MV-4-11 (cell line): Measurements from ENCODE around the gene UBE2QL1.

Experiments
- DNase-seq: peaks from one replicate; lab custom pipeline; 2025; lab: John Stamatoyannopoulos, UW

UBE2QL1 gene

DNA sequence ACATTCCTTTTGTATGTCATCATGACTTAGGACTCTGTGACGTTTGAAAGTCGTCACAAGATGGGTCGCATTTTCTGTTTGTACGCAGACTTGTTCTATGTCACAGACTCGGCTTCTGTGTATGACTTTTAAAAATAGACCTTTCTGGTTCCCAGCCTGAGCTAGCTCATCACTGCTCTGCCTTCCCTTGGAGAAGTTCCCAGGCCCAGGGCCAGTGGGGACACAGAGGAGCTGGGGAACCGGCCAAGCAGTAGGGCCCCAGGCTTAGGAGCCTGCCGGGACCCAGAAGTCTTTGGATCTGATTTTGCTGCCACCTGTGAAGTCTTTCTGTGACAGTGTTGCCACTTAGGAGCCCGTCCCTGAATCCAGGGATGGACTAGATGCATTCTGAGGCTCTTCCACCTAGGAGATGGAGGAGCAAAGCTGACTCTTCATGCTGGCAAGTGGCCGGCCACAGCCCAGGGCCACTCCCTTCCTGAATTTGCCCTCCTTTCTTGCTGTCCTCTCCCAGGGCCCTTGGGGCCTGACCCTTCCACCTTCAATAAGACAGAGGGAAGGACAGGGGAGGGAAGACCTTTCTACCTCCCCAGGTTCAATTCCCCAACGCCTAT, 18.1 kb upstream of the UBE2QL1 start:
- DNase-seq = no peak

GRCh38 chr5:6431214-6432195, 17.2 kb upstream of the UBE2QL1 start:
- no peak for DNase-seq

GRCh38 chr5:6432206-6432605, 16.5 kb upstream of the UBE2QL1 start:
- DNase-seq = no peak

- no peak for DNase-seq
Measured at GRCh38 chr5:6434731-6435130, 13.9 kb upstream of the UBE2QL1 start.

- DNase-seq = no peak
Measured at GRCh38 chr5:6435356-6435755, 13.3 kb upstream of the UBE2QL1 start.

DNA sequence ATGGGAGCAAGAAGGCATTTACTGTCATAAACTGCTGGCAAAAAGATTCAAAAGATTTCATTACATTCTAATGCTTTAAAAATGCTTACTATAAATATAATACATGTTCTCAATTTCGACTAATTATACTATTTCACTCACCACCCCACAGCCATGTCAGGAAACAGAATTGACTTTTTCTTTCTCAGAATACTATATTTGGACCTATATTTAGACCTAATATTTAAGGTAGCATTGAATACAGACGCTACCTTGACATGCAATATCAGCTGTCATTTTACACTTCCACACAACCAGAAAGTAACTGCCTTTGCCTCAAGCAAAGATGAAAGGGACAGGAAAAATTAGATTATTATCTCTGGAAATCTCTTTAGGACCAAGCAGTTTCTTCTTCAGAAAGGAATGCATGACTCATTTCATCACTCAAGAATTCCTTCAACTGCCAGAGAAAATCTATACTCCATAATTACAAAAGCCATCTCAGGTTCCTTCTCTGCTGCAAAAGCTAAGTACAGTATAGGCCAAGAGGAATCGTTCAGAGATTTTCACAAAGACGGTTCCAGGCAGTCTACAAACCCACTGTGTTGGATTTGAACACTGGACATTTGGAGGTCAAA, 11.8 kb upstream of the UBE2QL1 start:
- DNase-seq = no peak

- no peak for DNase-seq
Measured at GRCh38 chr5:6439588-6440550, 8.8 kb upstream of the UBE2QL1 start.

GRCh38 chr5:6442333-6442732, 6.3 kb upstream of the UBE2QL1 start:
- DNase-seq = no peak

GRCh38 chr5:6443326-6443725, 5.3 kb upstream of the UBE2QL1 start:
- DNase-seq = no peak

- no peak for DNase-seq
Measured at GRCh38 chr5:6446042-6446441, 2.6 kb upstream of the UBE2QL1 start.

DNA sequence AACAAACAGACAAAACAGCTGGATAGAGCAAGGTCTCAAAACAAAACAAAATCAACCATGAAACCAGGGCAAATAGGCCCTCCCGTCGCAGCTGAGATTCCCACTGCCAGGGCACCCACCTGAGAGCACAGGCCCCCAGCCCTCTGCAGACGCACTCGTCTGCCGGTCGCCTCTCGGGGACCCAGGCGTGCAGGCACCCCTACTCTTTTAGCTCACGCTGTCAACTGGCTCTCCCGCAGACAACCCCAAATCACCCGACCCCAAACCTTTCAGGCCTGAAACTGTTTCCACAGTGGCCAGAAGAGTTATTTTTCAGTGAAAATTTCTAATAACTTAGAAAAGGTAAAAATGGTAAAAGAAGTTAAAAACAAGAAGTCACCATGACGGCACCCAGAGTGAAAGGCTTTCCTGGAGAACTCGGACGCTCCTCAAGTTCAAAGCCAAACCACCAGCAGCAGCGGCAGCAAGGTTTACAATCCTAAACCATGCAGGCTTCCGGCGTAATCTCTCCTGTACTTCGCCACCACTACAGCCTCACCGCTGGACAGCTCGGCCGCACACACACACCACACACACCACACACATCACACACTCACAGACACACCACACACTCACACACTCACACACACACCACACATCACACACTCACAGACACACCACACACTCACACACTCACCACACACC, 1.9 kb upstream of the UBE2QL1 start:
- DNase-seq = no peak

- DNase-seq = no peak
Measured at GRCh38 chr5:6447384-6448140, 1.1 kb upstream of the UBE2QL1 start.

DNA sequence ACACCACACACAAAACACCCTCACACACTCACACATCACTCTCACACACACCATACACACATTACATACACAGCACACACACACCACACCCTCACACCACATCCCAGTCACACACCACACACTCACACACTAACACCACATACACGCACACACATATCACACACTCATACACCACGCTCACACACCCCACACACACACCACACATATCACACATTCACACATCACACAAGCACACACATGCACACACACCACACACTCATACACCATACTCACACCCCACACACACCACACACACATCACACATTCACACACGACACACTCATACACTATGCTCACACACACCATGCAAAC, 543 bp upstream of the UBE2QL1 start:
- no peak for DNase-seq

DNA sequence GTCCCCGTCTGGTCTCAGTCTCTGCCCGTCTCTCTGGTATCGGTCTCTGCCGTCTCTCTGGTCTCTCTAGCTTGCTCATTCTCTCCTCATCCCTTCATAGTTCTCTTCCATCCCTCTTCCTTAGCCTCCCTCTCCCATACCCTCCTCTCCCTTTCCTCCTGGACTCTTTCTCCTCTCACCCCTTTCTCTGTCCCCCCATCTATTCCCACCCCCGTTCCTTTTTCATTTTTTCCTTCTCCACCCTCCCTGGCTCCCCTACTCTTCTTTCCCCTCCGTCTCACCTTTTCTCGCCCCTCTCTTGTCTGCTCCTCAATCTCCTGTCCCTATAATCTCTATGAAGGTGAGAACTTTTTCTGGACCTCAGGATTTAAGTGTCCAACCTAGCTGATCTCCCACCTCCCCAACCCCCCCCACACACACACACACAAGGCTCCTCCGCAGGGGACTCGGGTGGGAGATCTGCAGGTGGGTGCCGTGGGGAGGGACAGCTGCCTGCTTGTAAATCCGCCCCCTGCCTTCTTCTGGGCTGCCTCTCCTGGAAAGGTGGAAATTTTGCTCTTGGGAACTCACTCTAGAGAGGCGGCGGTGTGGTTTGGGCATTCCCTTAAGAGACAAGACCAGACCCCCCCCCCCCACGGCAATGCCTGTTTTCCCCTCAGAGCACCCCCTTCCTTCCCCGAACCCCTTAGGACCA, 953 bp downstream of the UBE2QL1 start:
- DNase-seq = no peak

GRCh38 chr5:6450319-6450833, 1.7 kb downstream of the UBE2QL1 start:
- DNase-seq = no peak

DNA sequence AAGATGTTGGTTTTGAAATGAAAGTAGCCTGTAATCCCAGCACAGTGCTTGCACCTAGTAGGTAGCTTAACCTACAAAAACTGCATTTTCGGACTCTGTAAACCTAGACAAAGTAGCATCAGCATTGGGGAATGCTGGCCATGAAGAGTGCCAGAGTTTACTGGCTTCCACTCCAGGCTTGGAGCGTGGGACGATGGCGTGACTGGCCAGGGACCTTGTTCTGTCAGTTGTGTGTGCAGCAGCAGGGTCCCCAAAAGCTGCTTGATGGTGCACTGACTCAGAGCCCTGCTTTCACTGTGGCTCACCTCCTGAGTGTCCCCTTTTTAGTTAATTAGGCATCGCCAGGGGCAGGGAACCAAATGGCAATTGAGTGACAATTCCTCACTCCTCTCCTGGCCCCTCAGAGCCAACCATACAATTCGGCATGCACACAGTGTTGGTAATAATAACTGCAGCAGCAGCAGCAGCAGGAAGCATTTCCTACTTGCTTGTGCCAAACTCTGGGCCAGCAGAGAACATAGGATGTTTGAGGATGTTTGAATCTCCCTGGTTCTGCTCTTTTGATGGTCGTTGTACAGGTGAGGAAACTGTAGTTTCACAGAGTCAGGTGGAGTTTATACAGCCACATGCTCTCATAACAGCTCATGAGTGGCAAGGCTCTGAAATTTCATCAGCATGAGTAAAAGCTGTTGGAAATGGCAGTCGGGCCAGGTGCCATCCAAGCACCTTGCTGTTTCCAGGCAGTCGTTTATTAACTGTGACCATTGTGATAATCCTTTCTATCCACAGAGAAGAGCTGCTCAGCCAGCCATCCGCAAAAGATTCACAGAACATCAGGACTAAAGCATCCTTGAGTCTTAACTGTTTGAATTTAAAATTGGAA, 4.2 kb downstream of the UBE2QL1 start:
- no peak for DNase-seq

DNA sequence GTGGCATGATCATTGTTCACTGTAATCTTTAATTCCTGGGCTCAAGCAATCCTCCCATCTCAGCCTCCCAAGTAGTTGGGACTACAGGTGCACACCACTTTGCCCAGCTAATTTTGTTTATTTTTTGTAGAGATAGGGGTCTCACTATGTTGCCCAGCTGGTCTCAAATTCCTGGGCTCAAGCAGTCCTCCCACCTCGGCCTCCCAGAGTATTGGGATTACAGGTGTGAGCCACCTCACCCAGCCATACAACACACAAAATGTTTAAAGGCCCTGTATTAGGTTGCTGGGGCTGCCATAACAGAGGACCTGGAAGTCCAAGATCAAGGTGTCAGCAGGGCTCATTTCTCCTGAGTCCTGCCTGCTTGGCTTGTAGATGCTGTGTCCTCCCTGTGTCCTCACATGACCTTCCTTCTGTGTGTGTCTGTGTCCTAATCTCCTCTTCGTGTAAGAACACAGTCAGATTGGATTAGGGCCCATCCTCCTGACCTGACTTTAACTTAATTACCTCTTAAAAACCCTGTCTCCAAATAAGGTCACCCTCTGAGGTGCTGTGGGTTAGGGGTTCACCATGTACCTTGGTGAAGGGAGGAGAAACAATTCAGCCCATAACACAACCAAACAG, 5.4 kb downstream of the UBE2QL1 start:
- DNase-seq = no peak

DNA sequence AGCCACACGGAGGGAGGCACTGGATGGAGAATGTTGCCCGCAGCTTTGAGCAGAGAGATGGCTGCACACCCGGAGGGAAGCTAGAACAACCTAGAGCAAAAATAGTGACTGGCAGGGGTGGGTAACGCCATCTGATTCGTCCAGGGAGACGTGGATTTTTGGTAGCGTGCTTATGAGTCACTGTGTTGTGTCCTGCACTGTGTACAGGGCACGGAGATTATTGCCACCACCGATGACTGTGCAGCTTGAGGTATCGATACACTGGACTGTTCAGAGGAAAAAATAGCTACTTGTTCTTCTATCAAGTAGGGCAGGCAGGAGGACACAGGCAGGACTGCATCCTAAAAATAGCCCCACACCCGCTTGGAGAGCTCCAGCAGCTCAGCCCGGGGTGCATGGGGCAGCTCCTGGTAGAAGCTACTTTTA, 6.0 kb downstream of the UBE2QL1 start:
- peak; percentile 1 for DNase-seq
